IMR-90 (cell line): ENCODE data around the gene FOXP4. TPM values are rescaled to one million over a fixed set of nuclear protein-coding genes. Genes with fewer than 3 reads are reported as not detected.

Experiments used
- ATAC-seq: fragments of 200-7000 bp; cut with Tn5 transposase; 2 replicates; pipeline ENCODE4 v1.9.1; 2020; ENCODE audit warnings: low read depth, mild to moderate bottlenecking, moderate library complexity
- BruUV-seq: library from RNA; stranded (reverse); fragments of 400-500 nt; replicated peaks from 2 replicates; lab custom pipeline; 2021; lab: Mats Ljungman, UMichigan
- CTCF ChIA-PET: fragments of 300-600 bp; formaldehyde crosslinking; extraction: SDS; loops from one replicate; lab custom pipeline; 2021; ENCODE audit warnings: antibody characterized with exemption; lab: Yijun Ruan, JAX
- POLR2A ChIA-PET: fragments of 300-600 bp; sonication (Branson Sonifier 250); formaldehyde crosslinking; loops from one replicate; lab custom pipeline; 2022; ENCODE audit warnings: antibody characterized with exemption; ENCODE audit not compliant: unreplicated experiment; lab: Charles Lee
- DNase-seq: peaks from one replicate; pipeline ENCODE4 v3.0.0; 2013
- H2AFZ ChIP-seq: replicated peaks from 2 replicates; pipeline ENCODE3; 2013; ENCODE audit warnings: low read length, mild to moderate bottlenecking; ENCODE audit not compliant: poor library complexity
- H2AK5ac ChIP-seq: 2 replicates; pipeline ENCODE4 v1.6.1; 2013; ENCODE audit warnings: low read depth, low read length, inconsistent platforms
- H2AK9ac ChIP-seq: replicated peaks from 2 replicates; pipeline ENCODE3; 2013; ENCODE audit warnings: mild to moderate bottlenecking, low read depth, low read length, moderate library complexity; ENCODE audit not compliant: poor library complexity
- H2BK120ac ChIP-seq: 2 replicates; pipeline ENCODE4 v1.6.1; 2013; ENCODE audit warnings: low read depth, low read length, inconsistent platforms
- H2BK15ac ChIP-seq: 3 replicates; pipeline ENCODE4 v1.6.1; 2013; ENCODE audit warnings: low read depth, low read length, inconsistent platforms
- H2BK20ac ChIP-seq: 2 replicates; pipeline ENCODE4 v1.6.1; 2013; ENCODE audit warnings: low read depth, mild to moderate bottlenecking, inconsistent platforms, low read length, moderate library complexity
- H2BK5ac ChIP-seq: 2 replicates; pipeline ENCODE4 v1.6.1; 2013; ENCODE audit warnings: mild to moderate bottlenecking, low read depth, low read length, inconsistent platforms; ENCODE audit not compliant: poor library complexity, severe bottlenecking
- H3K14ac ChIP-seq: replicated peaks from 2 replicates; pipeline ENCODE4 v1.6.1; 2013; ENCODE audit warnings: low read depth, low read length, inconsistent platforms
- H3K18ac ChIP-seq: 2 replicates; pipeline ENCODE4 v1.6.1; 2013; ENCODE audit warnings: low read depth, low read length, control low read depth
- H3K23ac ChIP-seq: 2 replicates; pipeline ENCODE4 v1.6.1; 2013; ENCODE audit warnings: low read depth, low read length, inconsistent platforms
- H3K27ac ChIP-seq: 2 replicates; pipeline ENCODE4 v1.5.1; 2013; ENCODE audit warnings: mild to moderate bottlenecking, control low read depth, low read length; ENCODE audit not compliant: insufficient read depth
- H3K27me3 ChIP-seq: 2 replicates; pipeline ENCODE4 v1.6.1; 2013; ENCODE audit warnings: low read length; ENCODE audit not compliant: control insufficient read depth, insufficient read depth
- H3K36me3 ChIP-seq: 2 replicates; pipeline ENCODE4 v1.6.1; 2013; ENCODE audit warnings: low read length, mixed read lengths; ENCODE audit not compliant: control insufficient read depth, insufficient read depth
- H3K4ac ChIP-seq: 2 replicates; pipeline ENCODE4 v1.6.1; 2013; ENCODE audit warnings: low read depth, low read length, inconsistent platforms
- H3K4me1 ChIP-seq: 2 replicates; pipeline ENCODE4 v1.6.1; 2013; ENCODE audit warnings: low read length, mixed read lengths; ENCODE audit not compliant: control insufficient read depth, insufficient read depth
- H3K4me2 ChIP-seq: 2 replicates; pipeline ENCODE4 v1.6.1; 2013; ENCODE audit warnings: low read depth, mild to moderate bottlenecking, control low read depth, low read length, moderate library complexity
- H3K4me3 ChIP-seq: 2 replicates; pipeline ENCODE4 v1.5.1; 2013; ENCODE audit warnings: low read depth, mild to moderate bottlenecking, control low read depth, low read length, moderate library complexity; ENCODE audit not compliant: insufficient read depth
- H3K56ac ChIP-seq: 2 replicates; pipeline ENCODE4 v1.6.1; 2013; ENCODE audit warnings: low read length, inconsistent platforms; ENCODE audit not compliant: insufficient read depth; ENCODE audit errors: extremely low read depth
- H3K79me1 ChIP-seq, 2 experiments: 2 replicates each; pipeline ENCODE4 v1.6.1; 2013; ENCODE audit warnings: low read length in 2 of 2, inconsistent platforms in 1 of 2, low read depth in 1 of 2
- H3K9ac ChIP-seq: 2 replicates; pipeline ENCODE4 v1.6.1; 2013; ENCODE audit warnings: low read depth, low read length, control low read depth
- H3K9me1 ChIP-seq: 2 replicates; pipeline ENCODE4 v1.6.1; 2013; ENCODE audit warnings: low read length, inconsistent platforms; ENCODE audit not compliant: insufficient read depth
- H3K9me3 ChIP-seq: 2 replicates; pipeline ENCODE4 v1.6.1; 2013; ENCODE audit warnings: low read length; ENCODE audit not compliant: control insufficient read depth, insufficient read depth
- H4K20me1 ChIP-seq: 2 replicates; pipeline ENCODE4 v1.6.1; 2013; ENCODE audit warnings: low read length, inconsistent platforms; ENCODE audit not compliant: insufficient read depth
- H4K5ac ChIP-seq: 2 replicates; pipeline ENCODE4 v1.6.1; 2013; ENCODE audit warnings: mild to moderate bottlenecking, low read depth, low read length, control low read depth
- H4K8ac ChIP-seq, 2 experiments: 2 replicates each; pipeline ENCODE4 v1.6.1; 2013; ENCODE audit warnings: low read depth in 2 of 2, low read length in 2 of 2, control low read depth in 1 of 2, inconsistent platforms in 1 of 2
- H4K91ac ChIP-seq: 2 replicates; pipeline ENCODE4 v1.6.1; 2013; ENCODE audit warnings: low read depth, low read length, inconsistent platforms; ENCODE audit not compliant: insufficient read depth
- MXI1 ChIP-seq: IDR thresholded peaks from 2 replicates; pipeline ENCODE4 v1.6.1; 2012; ENCODE audit warnings: low read depth, mild to moderate bottlenecking, low read length, moderate library complexity, borderline replicate concordance
- WGBS, 2 experiments: methylation state at CpG; one replicate each; pipeline versions ENCODE4 v1.1.5 to v1.1.7; 2013; ENCODE audit warnings: missing lambda C conversion rate in 2 of 2; ENCODE audit not compliant: insufficient read length in 1 of 2; ENCODE audit errors: extremely low coverage in 2 of 2; 5-methylcytosine and 5-hydroxymethylcytosine counted together
- dilution Hi-C: fragments of 300-500 bp; cut with HindIII; formaldehyde crosslinking; loops from one replicate; pipeline ENCODE4 v1.14.3; 2018; ENCODE audit warnings: low sequenced_read_pairs; ENCODE audit not compliant: unreplicated experiment
- in situ Hi-C: fragments of 300-500 bp; cut with MboI; formaldehyde crosslinking; loops from 3 replicates; pipeline ENCODE4 v1.14.3; 2019; ENCODE audit warnings: low sequenced_read_pairs, inconsistent platforms, mixed read lengths
- intact Hi-C: fragments of 100-400 bp; cut with micrococcal nuclease; formaldehyde crosslinking; loops from 2 replicates; pipeline ENCODE4 v1.10.0; 2022
- polyA plus RNA-seq, 3 experiments: library from polyadenylated mRNA; depleted of rRNA; stranded (reverse); fragments of >200 nt; gene quantifications; 2 replicates each; pipeline ENCODE4 v1.2.3, GENCODE V29; 2012; ENCODE audit warnings: low replicate concordance in 1 of 3
- total RNA-seq: library from RNA; depleted of rRNA; stranded (reverse); fragments of >200 nt; gene quantifications from 2 replicates; pipeline ENCODE4 v1.2.3, GENCODE V29; 2012

FOXP4 gene
- total and polyA plus RNA-seq, 2 of the 4 experiments (the other 2 are of a cell fraction) = 0.72 to 9.5 TPM

GRCh38 chr6:41515995-41516394 lies 30.2 kb upstream of the FOXP4 start:
- no peak for TF ChIP-seq MXI1
- H3K4ac ChIP-seq = no peak overlapping the region
- H3K4me3 ChIP-seq = no peak overlapping the region
- H4K20me1 ChIP-seq = no peaks in the 10 kb centered on the region
- H2AFZ ChIP-seq = no peak overlapping the region
- H3K9me1 ChIP-seq = no peaks in the 10 kb centered on the region
- H3K9ac ChIP-seq = no peak overlapping the region
- H3K36me3 ChIP-seq = no peaks in the 10 kb centered on the region
- H3K79me1 ChIP-seq = no peaks in the 10 kb centered on the region
- no peaks in the 10 kb centered on the region for H3K4me1 ChIP-seq
- no peak overlapping the region for H4K5ac ChIP-seq
- ChIA-PET POLR2A (no interaction called here), CTCF (no interaction called here)
- no peak overlapping the region for H2AK5ac ChIP-seq
- no CpG with 5 or more reads among the region's 6 CpGs for WGBS, 2 experiments
- H2BK15ac ChIP-seq = no peak overlapping the region
- no peak overlapping the region for H2BK5ac ChIP-seq
- H2AK9ac ChIP-seq = no peak overlapping the region
- H3K56ac ChIP-seq = no peak overlapping the region
- peaks cover 42% of the 10 kb centered on the region for H3K27me3 ChIP-seq
- ATAC-seq = no peak
- dilution Hi-C loops = no loop called here
- no peak overlapping the region for H3K14ac ChIP-seq
- H3K18ac ChIP-seq = no peak overlapping the region
- no peak overlapping the region for H3K23ac ChIP-seq
- no TSS peak for BruUV-seq
- no peak for DNase-seq
- no peak overlapping the region for H4K8ac ChIP-seq
- in situ Hi-C loops = no loop called here
- no peak overlapping the region for H2BK120ac ChIP-seq
- H4K91ac ChIP-seq = no peak overlapping the region
- H3K4me2 ChIP-seq = no peak overlapping the region
- intact Hi-C loops = no loop called here
- no peak overlapping the region for H2BK20ac ChIP-seq
- no peak overlapping the region for H3K27ac ChIP-seq
- H3K9me3 ChIP-seq = no peaks in the 10 kb centered on the region
